ENCODE results near the gene DDOST. TPM values are rescaled to one million over a fixed set of nuclear protein-coding genes. Genes with fewer than 3 reads are reported as not detected.

The DDOST gene
- total RNA-seq, 1 donor from 2014 or later = 273 TPM

- Mint-ChIP-seq H3K4me1 (ENCODE audit: low read depth) (peaks cover 21% of the 10 kb centered on the region), H3K4me3 (ENCODE audit: low read depth) (peak overlapping the region; percentile 99), H3K27ac (peak overlapping the region; percentile 97), H3K9me3 (ENCODE audit: low read depth) (peaks cover 3% of the 10 kb centered on the region), H3K36me3 (ENCODE audit: insufficient read depth) (peaks cover 4% of the 10 kb centered on the region), H3K27me3 (no peaks in the 10 kb centered on the region)
- TF ChIP-seq CTCF (IDR thresholded peaks at IDR 0.05; ENCODE audit: unreplicated experiment) = no peak
- no peak for DNase-seq (ENCODE audit: low spot score, unreplicated experiment)
These were observed 924 bp upstream of the DDOST start for GRCh38 chr1:20662110-20662475.

- no peaks in the 10 kb centered on the region for H3K9me3 Mint-ChIP-seq (ENCODE audit: low read depth)
- peaks cover 21% of the 10 kb centered on the region for H3K4me1 Mint-ChIP-seq (ENCODE audit: low read depth)
- H3K27me3 Mint-ChIP-seq = no peaks in the 10 kb centered on the region
- peak overlapping the region; percentile 97 for H3K27ac Mint-ChIP-seq
- peaks cover 5% of the 10 kb centered on the region for H3K36me3 Mint-ChIP-seq (ENCODE audit: insufficient read depth)
- H3K4me3 Mint-ChIP-seq (ENCODE audit: low read depth) = peak overlapping the region; percentile 99
- DNase-seq (ENCODE audit: low spot score, unreplicated experiment) = no peak
- TF ChIP-seq CTCF (IDR thresholded peaks at IDR 0.05; ENCODE audit: unreplicated experiment) = no peak
These were observed 342 bp downstream of the DDOST start for GRCh38 chr1:20660847-20661206.

GRCh38 chr1:20660363-20660762 lies 806 bp downstream of the DDOST start:
- no peak for TF ChIP-seq CTCF (IDR thresholded peaks at IDR 0.05; ENCODE audit: unreplicated experiment)
- Mint-ChIP-seq H3K27ac (peak overlapping the region; percentile 97), H3K27me3 (no peaks in the 10 kb centered on the region), H3K4me1 (ENCODE audit: low read depth) (peaks cover 21% of the 10 kb centered on the region), H3K9me3 (ENCODE audit: low read depth) (no peaks in the 10 kb centered on the region), H3K36me3 (ENCODE audit: insufficient read depth) (peaks cover 5% of the 10 kb centered on the region), H3K4me3 (ENCODE audit: low read depth) (peak overlapping the region; percentile 99)
- no peak for DNase-seq (ENCODE audit: low spot score, unreplicated experiment)

- H3K36me3 Mint-ChIP-seq (ENCODE audit: insufficient read depth) = peaks cover 10% of the 10 kb centered on the region
- peaks cover 21% of the 10 kb centered on the region for H3K4me1 Mint-ChIP-seq (ENCODE audit: low read depth)
- no peak overlapping the region for H3K4me3 Mint-ChIP-seq (ENCODE audit: low read depth)
- H3K27me3 Mint-ChIP-seq = no peaks in the 10 kb centered on the region
- H3K27ac Mint-ChIP-seq = no peak overlapping the region
- TF ChIP-seq CTCF (IDR thresholded peaks at IDR 0.05; ENCODE audit: unreplicated experiment) = no peak
- no peak for DNase-seq (ENCODE audit: low spot score, unreplicated experiment)
- H3K9me3 Mint-ChIP-seq (ENCODE audit: low read depth) = no peaks in the 10 kb centered on the region
These were observed 2.8 kb downstream of the DDOST start for GRCh38 chr1:20658166-20658915.

- H3K4me1 Mint-ChIP-seq (ENCODE audit: low read depth) = peaks cover 15% of the 10 kb centered on the region
- no peaks in the 10 kb centered on the region for H3K27me3 Mint-ChIP-seq
- peak overlapping the region; percentile 57 for H3K27ac Mint-ChIP-seq
- TF ChIP-seq CTCF (IDR thresholded peaks at IDR 0.05; ENCODE audit: unreplicated experiment) = no peak
- no peak for DNase-seq (ENCODE audit: low spot score, unreplicated experiment)
- peaks cover 14% of the 10 kb centered on the region for H3K36me3 Mint-ChIP-seq (ENCODE audit: insufficient read depth)
- H3K9me3 Mint-ChIP-seq (ENCODE audit: low read depth) = no peaks in the 10 kb centered on the region
- H3K4me3 Mint-ChIP-seq (ENCODE audit: low read depth) = no peak overlapping the region
These were observed 4.1 kb downstream of the DDOST start for GRCh38 chr1:20657024-20657423.
